Transverse colon (tissue), 4 donors: Measurements from ENCODE around the gene BRF1.

Experiments
- CTCF ChIP-seq, 5 experiments: fragments of 200-600 bp in 3 of 5; fragments of 450-650 bp in 2 of 5; sonication (generic) in 3 of 5; IDR thresholded peaks; 1 replicate in 2 of 5; 2 replicates in 3 of 5; pipeline ENCODE4 v1.5.1; 2016 to 2017; ENCODE audit warnings: antibody characterized with exemption in 5 of 5, inconsistent platforms in 3 of 5, mild to moderate bottlenecking in 2 of 5, moderate library complexity in 1 of 5
- EP300 ChIP-seq: sonication (generic); formaldehyde crosslinking; IDR thresholded peaks from one replicate; pipeline ENCODE4 v1.6.1; 2017; ENCODE audit warnings: antibody characterized with exemption, low read depth
- POLR2A ChIP-seq: fragments of 450-650 bp; IDR thresholded peaks from one replicate; pipeline ENCODE4 v1.6.1; 2016; ENCODE audit warnings: antibody characterized with exemption, mild to moderate bottlenecking, moderate library complexity
- POLR2AphosphoS5 ChIP-seq, 3 donors: sonication (generic); formaldehyde crosslinking; IDR thresholded peaks; one replicate each; pipeline ENCODE4 v1.6.1; 2016; ENCODE audit warnings: antibody characterized with exemption in 3 of 3

- TF ChIP-seq CTCF (IDR thresholded peaks at IDR 0.05) = no peak
- TF ChIP-seq POLR2A = no peak
- no peak for TF ChIP-seq EP300
- TF ChIP-seq POLR2AphosphoS5 (IDR thresholded peaks at IDR 0.05) = no peak
These were observed 89.1 kb downstream of the BRF1 start for GRCh38 chr14:105211758-105212089.
